Prostate gland (tissue), 2 donors: Measurements from ENCODE around the gene CIB1. TPM values are rescaled to one million over a fixed set of nuclear protein-coding genes. Genes with fewer than 3 reads are reported as not detected.
A peak's percentile ranks its signal among the peaks of the same experiment; 100 is the strongest.

Experiments used
- DNase-seq: peaks from one replicate; pipeline ENCODE4 v3.0.0-alpha.2; 2019; ENCODE audit warnings: low spot score
- H3K27ac ChIP-seq, 2 donors: fragments of 200-600 bp; sonication (generic); 2 replicates each; pipeline ENCODE4 v1.5.1; 2017 to 2019
- H3K27me3 ChIP-seq: fragments of 200-600 bp; sonication (generic); replicated peaks from 2 replicates; pipeline ENCODE4 v1.5.1; 2019; ENCODE audit not compliant: insufficient read depth
- H3K36me3 ChIP-seq, 2 donors: fragments of 200-600 bp; sonication (generic); 1 replicate in 1 of 2; 2 replicates in 1 of 2; pipeline versions ENCODE4 v1.5.1 to v1.8.1; 2017 to 2019
- H3K4me1 ChIP-seq: fragments of 200-600 bp; sonication (generic); replicated peaks from 2 replicates; pipeline ENCODE4 v1.5.1; 2019
- H3K4me3 ChIP-seq, 2 donors: fragments of 200-600 bp; sonication (generic); 2 replicates each; pipeline ENCODE4 v1.5.1; 2017 to 2019
- H3K9me3 ChIP-seq: fragments of 200-600 bp; sonication (generic); 2 replicates; pipeline ENCODE4 v1.5.1; 2017
- POLR2A ChIP-seq: fragments of 450-650 bp; IDR thresholded peaks from one replicate; pipeline ENCODE4 v1.6.1; 2016; ENCODE audit warnings: antibody characterized with exemption, mild to moderate bottlenecking
- POLR2AphosphoS5 ChIP-seq: sonication (generic); formaldehyde crosslinking; IDR thresholded peaks from one replicate; pipeline ENCODE4 v1.6.1; 2017; ENCODE audit warnings: antibody characterized with exemption
- WGBS: methylation state at CpG from one replicate; pipeline ENCODE4 v1.1.5; 2018; 5-methylcytosine and 5-hydroxymethylcytosine counted together
- intact Hi-C: fragments of 100-400 bp; cut with DNase I; formaldehyde crosslinking; loops from one replicate; pipeline ENCODE4 v1.14.2; 2022
- total RNA-seq, 2 donors: library from RNA; depleted of rRNA; stranded (reverse); fragments of >200 nt; gene quantifications; one replicate each; pipeline ENCODE4 v1.1.0, GENCODE V29; 2016
- TF ChIP-seq, protein P1 (sequence below), 4 experiments: fragments of 200-600 bp in 2 of 4; fragments of 450-650 bp in 2 of 4; sonication (generic) in 2 of 4; IDR thresholded peaks; 1 replicate in 3 of 4; 2 replicates in 1 of 4; pipeline ENCODE4 v1.5.1; 2016 to 2019; ENCODE audit warnings: antibody characterized with exemption in 4 of 4, mild to moderate bottlenecking in 2 of 4, moderate library complexity in 2 of 4

CIB1 gene
- total RNA-seq, 2 donors from 2014 or later, result 48.3 to 104 TPM

DNA sequence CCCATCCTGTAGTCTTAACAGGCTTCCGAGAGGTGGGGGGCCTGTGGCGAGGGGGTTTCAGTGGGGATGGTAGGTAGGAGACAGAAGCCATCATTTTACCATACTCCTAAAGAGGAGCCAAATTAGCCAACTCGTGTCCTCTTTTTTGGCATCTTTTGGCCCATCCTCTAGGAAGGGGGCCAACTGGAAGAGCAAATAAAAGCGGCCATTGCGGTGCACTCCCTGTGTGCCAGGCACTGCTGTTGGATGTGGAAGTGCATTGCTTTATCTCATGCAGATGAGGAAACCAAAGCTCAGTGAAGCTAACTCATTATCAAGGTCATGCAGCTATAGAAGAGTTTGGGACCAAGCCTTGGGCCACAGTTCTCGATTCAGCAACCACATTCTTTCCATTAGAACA is 26.5 kb downstream of the CIB1 start:
- 81% methylated on average over 6 of the region's 6 CpGs for WGBS
- peaks cover 18% of the 10 kb centered on the region for H3K4me1 ChIP-seq

DNA sequence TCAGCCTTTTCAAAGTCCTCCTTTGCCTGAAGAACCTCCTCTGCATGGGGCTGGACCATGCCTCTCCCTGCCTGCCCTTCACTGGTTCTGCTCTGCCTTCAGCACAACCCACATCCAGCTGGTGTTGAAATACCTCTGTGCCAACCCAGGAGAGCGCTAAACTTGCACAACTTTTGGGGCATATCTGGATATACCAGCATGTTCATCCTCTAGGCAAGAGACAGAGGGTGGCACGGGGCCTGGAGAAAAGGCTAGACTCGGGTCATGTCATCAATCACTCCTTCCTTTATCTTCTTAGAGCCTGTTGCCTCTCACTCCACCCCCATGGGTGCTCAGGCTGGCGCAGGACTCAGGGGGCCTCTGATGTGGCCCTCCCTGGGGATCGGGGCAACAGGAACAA is 27.9 kb downstream of the CIB1 start:
- no peak for TF ChIP-seq POLR2AphosphoS5
- TF ChIP-seq, protein P1, sequence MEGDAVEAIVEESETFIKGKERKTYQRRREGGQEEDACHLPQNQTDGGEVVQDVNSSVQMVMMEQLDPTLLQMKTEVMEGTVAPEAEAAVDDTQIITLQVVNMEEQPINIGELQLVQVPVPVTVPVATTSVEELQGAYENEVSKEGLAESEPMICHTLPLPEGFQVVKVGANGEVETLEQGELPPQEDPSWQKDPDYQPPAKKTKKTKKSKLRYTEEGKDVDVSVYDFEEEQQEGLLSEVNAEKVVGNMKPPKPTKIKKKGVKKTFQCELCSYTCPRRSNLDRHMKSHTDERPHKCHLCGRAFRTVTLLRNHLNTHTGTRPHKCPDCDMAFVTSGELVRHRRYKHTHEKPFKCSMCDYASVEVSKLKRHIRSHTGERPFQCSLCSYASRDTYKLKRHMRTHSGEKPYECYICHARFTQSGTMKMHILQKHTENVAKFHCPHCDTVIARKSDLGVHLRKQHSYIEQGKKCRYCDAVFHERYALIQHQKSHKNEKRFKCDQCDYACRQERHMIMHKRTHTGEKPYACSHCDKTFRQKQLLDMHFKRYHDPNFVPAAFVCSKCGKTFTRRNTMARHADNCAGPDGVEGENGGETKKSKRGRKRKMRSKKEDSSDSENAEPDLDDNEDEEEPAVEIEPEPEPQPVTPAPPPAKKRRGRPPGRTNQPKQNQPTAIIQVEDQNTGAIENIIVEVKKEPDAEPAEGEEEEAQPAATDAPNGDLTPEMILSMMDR (IDR thresholded peaks at IDR 0.05), result no peak
- TF ChIP-seq POLR2A, result no peak
- WGBS, result 77% methylated on average over 5 of the region's 5 CpGs
- Histone ChIP-seq H3K27me3 (no peaks in the 10 kb centered on the region), H3K36me3 (no peaks in the 10 kb centered on the region), H3K9me3 (no peaks in the 10 kb centered on the region), H3K4me1 (peaks cover 6% of the 10 kb centered on the region), H3K27ac (no peak overlapping the region), H3K4me3 (no peak overlapping the region)
- DNase-seq, result no peak
- intact Hi-C loops, result no loop called here

More for the DNA sequence above, 26.5 kb downstream of the CIB1 start:
- no peaks in the 10 kb centered on the region for H3K36me3 ChIP-seq
- H3K27ac ChIP-seq, result no peak overlapping the region
- no peak for DNase-seq
- H3K27me3 ChIP-seq, result no peaks in the 10 kb centered on the region
- H3K9me3 ChIP-seq, result no peaks in the 10 kb centered on the region
- no peak for TF ChIP-seq POLR2A
- TF ChIP-seq, protein P1 (IDR thresholded peaks at IDR 0.05), result no peak
- no peak for TF ChIP-seq POLR2AphosphoS5
- H3K4me3 ChIP-seq, result no peak overlapping the region
- intact Hi-C loops, result no loop called here

GRCh38 chr15:90205050-90205848 is 28.5 kb downstream of the CIB1 start:
- H3K27ac ChIP-seq, result no peak overlapping the region
- no peaks in the 10 kb centered on the region for H3K9me3 ChIP-seq
- no peaks in the 10 kb centered on the region for H3K27me3 ChIP-seq
- H3K36me3 ChIP-seq, result no peaks in the 10 kb centered on the region
- TF ChIP-seq POLR2A, result no peak
- TF ChIP-seq, protein P1 (IDR thresholded peaks at IDR 0.05), result no peak
- no peak for TF ChIP-seq POLR2AphosphoS5
- 80% methylated on average over 10 of the region's 10 CpGs for WGBS
- intact Hi-C loops, result no loop called here
- peaks cover 6% of the 10 kb centered on the region for H3K4me1 ChIP-seq
- DNase-seq, result no peak
- no peak overlapping the region for H3K4me3 ChIP-seq

GRCh38 chr15:90203922-90204321 is 29.8 kb downstream of the CIB1 start:
- 58% methylated on average over 7 of the region's 8 CpGs for WGBS
- H3K4me3 ChIP-seq, result no peak overlapping the region
- no peaks in the 10 kb centered on the region for H3K9me3 ChIP-seq
- TF ChIP-seq POLR2AphosphoS5 (no peak), POLR2A (no peak)
- TF ChIP-seq, protein P1 (IDR thresholded peaks at IDR 0.05), result no peak
- no peak for DNase-seq
- H3K27me3 ChIP-seq, result no peaks in the 10 kb centered on the region
- H3K27ac ChIP-seq, result no peak overlapping the region
- intact Hi-C loops, result no loop called here
- no peaks in the 10 kb centered on the region for H3K36me3 ChIP-seq
- H3K4me1 ChIP-seq, result peaks cover 6% of the 10 kb centered on the region

GRCh38 chr15:90203473-90203872 is 30.3 kb downstream of the CIB1 start:
- no peaks in the 10 kb centered on the region for H3K36me3 ChIP-seq
- TF ChIP-seq POLR2AphosphoS5 (no peak), POLR2A (no peak)
- TF ChIP-seq, protein P1 (IDR thresholded peaks at IDR 0.05), result no peak
- H3K4me1 ChIP-seq, result peaks cover 6% of the 10 kb centered on the region
- no peaks in the 10 kb centered on the region for H3K27me3 ChIP-seq
- no peak for DNase-seq
- peak overlapping the region in 1 of 2 donors; percentile 91 for H3K27ac ChIP-seq
- intact Hi-C loops, result no loop called here
- H3K4me3 ChIP-seq, result no peak overlapping the region
- WGBS, result 98% methylated on average over 7 of the region's 7 CpGs
- H3K9me3 ChIP-seq, result no peaks in the 10 kb centered on the region
